ENCODE data around the gene DPF3. TPM values are rescaled to one million over a fixed set of nuclear protein-coding genes. Genes with fewer than 3 reads are reported as not detected.

The DPF3 gene
- total RNA-seq, 4 donors from 2014 or later = 16.7 to 27.8 (median 20.3) TPM

DNA sequence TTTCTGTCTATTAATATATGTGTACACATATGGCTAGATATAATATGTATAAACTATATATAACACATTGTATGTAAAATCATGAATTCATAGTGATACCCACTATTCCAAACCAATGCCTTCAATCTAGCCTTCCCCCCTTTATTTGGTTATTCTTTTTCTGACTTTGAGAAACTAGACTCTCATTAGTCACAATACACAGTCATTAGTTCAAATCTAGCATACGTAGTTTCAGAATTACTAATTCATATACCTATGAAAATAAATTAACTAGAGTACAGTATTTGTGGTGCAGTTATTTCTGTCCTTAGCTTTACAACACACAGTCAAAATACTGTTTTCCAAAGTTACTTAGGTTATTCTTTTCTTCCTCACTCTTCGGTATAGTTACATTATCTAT, 268.2 kb downstream of the DPF3 start:
- in situ Hi-C loops (cut with MboI; ENCODE audit: low sequenced_read_pairs in 4 of 4) (no loop called here), intact Hi-C loops (cut with DNase I; ENCODE audit: low total_unique reads) (no loop called here)

DNA sequence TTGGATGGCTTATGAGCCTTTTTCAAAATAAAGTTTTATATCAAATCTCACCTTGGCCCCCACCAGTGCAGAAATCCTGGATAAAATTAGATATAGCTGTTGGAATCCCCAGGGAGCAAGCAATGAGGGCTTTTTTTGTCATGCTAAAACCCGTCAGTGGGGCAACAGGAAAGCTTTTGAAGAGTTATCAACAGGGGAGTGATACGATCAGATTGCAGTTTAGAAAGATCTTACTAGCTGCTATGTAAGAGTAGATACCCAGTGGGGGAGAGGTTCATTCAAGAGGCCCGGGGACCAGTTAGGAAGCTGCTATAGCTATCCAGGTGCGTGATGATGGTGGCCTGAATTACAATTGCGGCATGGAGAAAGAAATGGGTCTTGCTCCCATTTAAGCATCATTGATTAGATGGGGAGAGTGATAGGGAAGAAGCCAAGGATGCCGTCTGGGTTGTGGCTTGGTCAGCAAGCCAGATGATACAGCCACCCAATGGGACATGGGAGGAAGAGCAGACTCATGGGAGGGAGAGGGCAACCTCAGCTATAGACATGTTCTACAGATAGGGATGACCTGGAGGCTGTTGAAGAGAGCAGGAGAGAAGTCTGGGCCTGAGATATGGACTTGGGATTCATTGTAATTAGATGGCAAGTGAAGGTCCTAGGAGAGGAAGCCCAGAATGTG, 272.4 kb downstream of the DPF3 start:
- TF ChIP-seq, protein P1, sequence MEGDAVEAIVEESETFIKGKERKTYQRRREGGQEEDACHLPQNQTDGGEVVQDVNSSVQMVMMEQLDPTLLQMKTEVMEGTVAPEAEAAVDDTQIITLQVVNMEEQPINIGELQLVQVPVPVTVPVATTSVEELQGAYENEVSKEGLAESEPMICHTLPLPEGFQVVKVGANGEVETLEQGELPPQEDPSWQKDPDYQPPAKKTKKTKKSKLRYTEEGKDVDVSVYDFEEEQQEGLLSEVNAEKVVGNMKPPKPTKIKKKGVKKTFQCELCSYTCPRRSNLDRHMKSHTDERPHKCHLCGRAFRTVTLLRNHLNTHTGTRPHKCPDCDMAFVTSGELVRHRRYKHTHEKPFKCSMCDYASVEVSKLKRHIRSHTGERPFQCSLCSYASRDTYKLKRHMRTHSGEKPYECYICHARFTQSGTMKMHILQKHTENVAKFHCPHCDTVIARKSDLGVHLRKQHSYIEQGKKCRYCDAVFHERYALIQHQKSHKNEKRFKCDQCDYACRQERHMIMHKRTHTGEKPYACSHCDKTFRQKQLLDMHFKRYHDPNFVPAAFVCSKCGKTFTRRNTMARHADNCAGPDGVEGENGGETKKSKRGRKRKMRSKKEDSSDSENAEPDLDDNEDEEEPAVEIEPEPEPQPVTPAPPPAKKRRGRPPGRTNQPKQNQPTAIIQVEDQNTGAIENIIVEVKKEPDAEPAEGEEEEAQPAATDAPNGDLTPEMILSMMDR (IDR thresholded peaks at IDR 0.05 in 4 of 5, conservative IDR thresholded peaks at IDR 0.05 in 1 of 5) = no peak
- TF ChIP-seq POLR2A (IDR thresholded peaks at IDR 0.05) = no peak
- intact Hi-C loops (cut with DNase I; ENCODE audit: low total_unique reads) = no loop called here

More for the DNA sequence above, 268.2 kb downstream of the DPF3 start:
- Histone ChIP-seq H3K27ac (no peak overlapping the region), H3K4me1 (no peaks in the 10 kb centered on the region), H3K4me3 (no peak overlapping the region), H3K36me3 (peaks cover 0 to 5% of the 10 kb centered on the region in 2 donors), H3K9me3 (no peaks in the 10 kb centered on the region), H3K27me3 (no peaks in the 10 kb centered on the region)
- TF ChIP-seq POLR2A (IDR thresholded peaks at IDR 0.05) = no peak
- TF ChIP-seq, protein P1 (IDR thresholded peaks at IDR 0.05 in 4 of 5, conservative IDR thresholded peaks at IDR 0.05 in 1 of 5) = no peak
- DNase-seq (no peak), ATAC-seq (no peak)

DNA sequence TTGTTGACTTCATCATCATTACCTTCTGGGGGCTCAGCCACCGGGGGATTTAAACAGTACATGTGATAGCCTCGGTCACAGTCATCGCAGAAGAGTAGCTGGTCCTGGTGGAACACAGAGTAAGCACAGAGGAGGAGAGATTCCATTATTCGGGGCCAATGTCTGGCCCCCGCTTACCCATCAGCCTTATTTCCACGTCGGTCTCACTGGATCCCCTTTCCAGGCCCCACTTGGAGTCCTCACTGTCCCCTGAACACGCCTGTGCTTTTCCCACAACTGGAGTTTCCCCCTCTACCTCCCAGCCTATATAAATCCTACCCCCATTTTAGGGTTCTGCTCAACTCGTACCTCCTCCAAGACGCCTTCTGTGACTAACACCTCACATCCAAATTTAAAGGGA, 274.0 kb downstream of the DPF3 start:
- in situ Hi-C loops (cut with MboI; ENCODE audit: low sequenced_read_pairs in 4 of 4) (no loop called here), intact Hi-C loops (cut with DNase I; ENCODE audit: low total_unique reads) (loop anchor here (5.0 kb wide), 2 partner anchors 58 to 282 kb away; no protein-coding TSS in a partner anchor)
- H3K36me3 ChIP-seq = no peaks in the 10 kb centered on the region
- H3K4me1 ChIP-seq = peaks cover 35 to 39% of the 10 kb centered on the region in 2 donors
- no peak overlapping the region for H3K4me3 ChIP-seq
- H3K27me3 ChIP-seq = no peaks in the 10 kb centered on the region
- no peak for ATAC-seq
- no peak for TF ChIP-seq POLR2A (IDR thresholded peaks at IDR 0.05)
- TF ChIP-seq, protein P1 (IDR thresholded peaks at IDR 0.05 in 4 of 5, conservative IDR thresholded peaks at IDR 0.05 in 1 of 5) = no peak
- H3K9me3 ChIP-seq = no peaks in the 10 kb centered on the region
- no peak overlapping the region for H3K27ac ChIP-seq
- no peak for DNase-seq

More for the DNA sequence above, 272.4 kb downstream of the DPF3 start:
- H3K4me1 ChIP-seq = peaks cover 20 to 22% of the 10 kb centered on the region in 2 donors
- H3K27me3 ChIP-seq = no peaks in the 10 kb centered on the region
- H3K27ac ChIP-seq = no peak overlapping the region
- ATAC-seq (no peak), DNase-seq (no peak)
- no peaks in the 10 kb centered on the region for H3K36me3 ChIP-seq
- H3K4me3 ChIP-seq = no peak overlapping the region
- H3K9me3 ChIP-seq = no peaks in the 10 kb centered on the region
- in situ Hi-C loops (cut with MboI; ENCODE audit: low sequenced_read_pairs in 4 of 4) = no loop called here

DNA sequence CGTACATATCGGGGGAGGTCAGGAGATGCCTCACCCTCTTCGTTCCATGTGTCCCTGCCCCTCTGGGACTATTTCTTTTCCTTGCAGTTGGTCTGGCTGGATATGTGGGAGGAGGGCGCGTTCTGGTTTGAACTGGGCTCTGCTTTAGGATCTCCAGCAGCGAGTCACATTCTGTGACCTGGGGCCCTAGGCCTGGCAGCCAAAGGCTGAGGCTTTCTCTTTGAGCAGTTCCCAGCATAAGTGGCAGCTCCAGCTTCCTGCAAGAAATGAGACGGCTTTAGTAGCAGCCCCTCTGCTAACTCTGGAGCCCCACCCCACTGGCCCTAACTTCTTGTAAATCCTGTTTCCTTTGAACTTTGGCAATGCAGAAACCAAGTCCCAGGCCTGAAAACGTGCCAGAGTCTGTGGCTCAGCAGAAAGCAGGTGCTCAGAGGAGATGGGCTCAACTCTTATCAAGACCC, 274.8 kb downstream of the DPF3 start:
- Histone ChIP-seq H3K4me1 (peaks cover 42% of the 10 kb centered on the region in 2 donors), H3K27ac (peak overlapping the region in 3 of 4 donors; percentile 75 to 90 (median 84))

More for the DNA sequence above, 274.8 kb downstream of the DPF3 start:
- TF ChIP-seq POLR2A (IDR thresholded peaks at IDR 0.05) = no peak
- TF ChIP-seq, protein P1 (IDR thresholded peaks at IDR 0.05 in 4 of 5, conservative IDR thresholded peaks at IDR 0.05 in 1 of 5) = no peak
- Histone ChIP-seq H3K9me3 (no peaks in the 10 kb centered on the region), H3K4me3 (no peak overlapping the region), H3K36me3 (no peaks in the 10 kb centered on the region), H3K27me3 (no peaks in the 10 kb centered on the region)
- DNase-seq (no peak), ATAC-seq (no peak)
- intact Hi-C loops (cut with DNase I; ENCODE audit: low total_unique reads) (loop anchor here (5.0 kb wide), 2 partner anchors 57 to 283 kb away; no protein-coding TSS in a partner anchor), in situ Hi-C loops (cut with MboI; ENCODE audit: low sequenced_read_pairs in 4 of 4) (no loop called here)

Data from gastrocnemius medialis (tissue), 4 donors.